Gastroesophageal sphincter (tissue), 3 donors: ENCODE results near the gene BEX5.
"Not testable (repeated sequence)": the region's sequence is repeated elsewhere in the genome, so short reads cannot be mapped to it uniquely, and the experiment has no call there.

Experiments
- CTCF ChIP-seq, 4 experiments: fragments of 200-600 bp in 2 of 4; fragments of 450-650 bp in 2 of 4; sonication (generic) in 1 of 4; IDR thresholded peaks; one replicate each; pipeline ENCODE4 v1.5.1; 2017 to 2019; ENCODE audit warnings: antibody characterized with exemption in 4 of 4, mild to moderate bottlenecking in 2 of 4, moderate library complexity in 2 of 4
- EP300 ChIP-seq: sonication (generic); formaldehyde crosslinking; IDR thresholded peaks from one replicate; pipeline ENCODE4 v1.6.1; 2017; ENCODE audit warnings: antibody characterized with exemption, mild to moderate bottlenecking

DNA sequence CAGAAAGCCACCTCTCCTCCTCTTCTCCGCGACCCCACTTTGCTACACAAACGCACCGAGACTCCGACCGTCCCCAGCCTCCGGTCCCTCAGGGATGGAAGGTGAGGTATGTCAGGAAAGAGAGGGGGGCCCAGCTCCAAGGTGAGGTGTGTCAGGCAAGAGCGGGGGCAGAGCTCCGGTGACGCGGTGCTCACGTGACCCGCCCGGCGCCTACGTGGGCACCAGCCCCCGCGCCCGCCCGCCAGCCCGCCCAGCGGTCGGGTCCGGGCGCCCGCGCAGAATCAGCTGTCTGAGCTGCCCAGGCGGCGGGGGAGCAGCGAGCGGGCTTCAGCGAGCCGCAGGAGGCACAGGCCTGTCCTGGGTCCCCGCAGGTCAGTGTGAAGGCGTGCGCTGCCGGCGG lies 30.3 kb downstream of the BEX5 start, which contains the start of gene TCEAL2:
- not testable (repeated sequence) for TF ChIP-seq CTCF (IDR thresholded peaks at IDR 0.05); EP300
